NCI-H128 (cell line): Measurements from ENCODE around the gene SULT6B1.
A peak's percentile ranks its signal among the peaks of the same experiment; 100 is the strongest.
"Not testable (repeated sequence)": the region's sequence is repeated elsewhere in the genome, so short reads cannot be mapped to it uniquely, and the experiment has no call there.

Experiments
- DNase-seq: peaks from one replicate; lab custom pipeline; 2025; ENCODE audit not compliant: unreplicated experiment; lab: John Stamatoyannopoulos, UW

SULT6B1 gene

DNA sequence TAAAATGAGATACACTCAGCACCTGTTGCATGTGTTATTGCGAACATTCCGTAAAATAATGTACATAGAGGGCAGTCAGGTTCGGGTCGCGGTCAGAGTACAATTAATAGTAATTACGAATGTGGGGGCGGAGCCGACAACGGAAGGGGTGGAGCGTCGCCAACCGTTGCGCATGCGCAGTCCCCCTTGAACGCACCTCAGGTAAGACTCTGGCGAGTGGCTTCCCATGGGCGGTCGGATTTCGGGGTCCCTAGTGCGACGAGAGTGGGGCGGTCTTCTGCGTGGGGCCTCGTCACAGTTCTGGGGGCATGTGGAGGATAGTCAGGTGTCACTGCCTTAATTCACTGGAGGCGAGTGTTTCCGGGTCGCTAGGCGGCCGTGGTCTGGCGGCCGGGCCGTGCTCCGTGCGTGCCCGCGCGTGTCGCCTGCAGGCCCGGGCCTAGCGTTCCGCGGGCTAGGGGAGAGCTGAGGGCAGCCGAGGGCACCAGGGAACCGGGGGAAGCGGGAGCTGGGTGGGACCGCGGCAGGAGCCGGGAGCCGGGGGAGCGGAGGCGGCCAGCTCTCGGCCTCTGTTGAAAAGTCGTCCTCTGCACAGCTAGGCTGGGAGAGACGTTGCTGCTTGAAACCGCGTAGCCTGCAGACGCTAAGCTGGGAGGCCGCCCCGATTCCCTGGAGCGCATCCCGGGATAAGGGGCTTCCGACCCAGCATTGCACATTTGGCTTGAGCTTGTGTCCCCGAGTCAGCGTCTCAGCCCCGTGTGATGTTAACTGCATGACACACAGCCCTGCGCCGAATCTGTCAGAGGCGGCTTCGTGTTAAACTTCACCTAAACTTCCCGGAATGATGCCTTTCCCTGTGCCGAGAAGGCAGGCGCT, 8.1 kb upstream of the SULT6B1 start, which contains the start of gene CEBPZOS:
TSS of gene CEBPZOS (plus strand) at position 177 of the 876 bp plus-strand sequence. CDS start 3,209 bp downstream, outside the sequence.
- DNase-seq = peak; percentile 51

DNA sequence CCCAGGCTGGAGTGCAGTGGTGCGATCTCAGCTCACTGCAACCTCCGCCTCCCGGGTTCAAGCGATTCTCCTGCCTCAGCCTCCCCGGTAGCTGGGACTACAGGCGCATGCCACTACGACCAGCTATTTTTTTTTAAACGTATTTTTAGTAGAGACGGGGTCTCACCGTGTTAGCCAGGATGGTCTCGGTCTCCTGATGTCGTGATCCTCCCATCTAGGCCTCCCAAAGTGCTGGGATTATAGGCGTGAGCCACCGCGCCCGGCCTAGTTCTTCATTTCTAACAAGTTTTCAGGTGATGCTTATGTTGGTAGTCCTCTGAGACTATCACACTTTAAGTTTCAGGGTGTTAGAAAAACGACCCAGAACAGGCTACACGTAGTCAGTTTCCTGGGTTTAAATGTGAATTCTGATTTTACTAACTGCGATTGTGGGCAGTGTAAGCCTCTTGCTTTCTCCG, 7.4 kb upstream of the SULT6B1 start:
- DNase-seq = not testable (repeated sequence)

DNA sequence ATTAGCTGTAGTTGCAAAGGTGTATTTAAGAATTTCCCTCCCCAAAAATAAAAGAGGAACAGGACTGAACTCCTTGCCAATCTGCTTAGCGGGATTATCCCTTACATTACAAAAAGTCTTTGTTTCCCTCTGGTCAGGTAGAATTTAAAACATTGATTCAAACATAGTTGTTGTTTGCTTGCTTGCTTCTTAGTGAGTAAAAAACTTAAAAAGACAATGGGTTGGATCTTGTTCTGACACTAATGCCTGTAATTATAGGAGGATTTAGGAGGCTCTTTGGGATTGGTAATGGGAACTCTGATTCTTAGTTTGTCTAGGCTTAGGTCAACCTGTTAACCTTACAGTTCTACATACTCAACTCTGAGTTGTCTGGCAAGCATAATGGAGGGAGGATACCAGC, 4.1 kb upstream of the SULT6B1 start:
- no peak for DNase-seq

DNA sequence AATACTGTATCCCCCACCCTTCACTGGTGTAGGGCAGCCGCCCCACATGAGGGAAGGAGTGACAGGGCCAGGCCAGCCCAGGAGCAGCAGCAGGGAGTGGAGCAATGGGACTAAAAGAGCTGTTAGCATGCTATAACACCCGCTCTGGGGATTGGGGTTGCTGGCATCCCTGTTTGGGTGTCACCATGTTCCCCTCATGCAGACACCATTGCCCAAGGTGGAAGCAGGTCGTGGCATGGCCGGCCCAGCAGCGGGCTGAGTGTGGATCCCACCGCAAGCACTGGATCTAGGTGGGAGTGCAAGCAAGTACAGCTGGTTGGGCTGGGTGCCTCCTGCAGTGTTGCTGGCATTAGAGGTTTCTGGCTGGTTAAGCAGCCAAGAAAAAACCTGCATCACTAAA, 3.3 kb upstream of the SULT6B1 start:
- no peak for DNase-seq

DNA sequence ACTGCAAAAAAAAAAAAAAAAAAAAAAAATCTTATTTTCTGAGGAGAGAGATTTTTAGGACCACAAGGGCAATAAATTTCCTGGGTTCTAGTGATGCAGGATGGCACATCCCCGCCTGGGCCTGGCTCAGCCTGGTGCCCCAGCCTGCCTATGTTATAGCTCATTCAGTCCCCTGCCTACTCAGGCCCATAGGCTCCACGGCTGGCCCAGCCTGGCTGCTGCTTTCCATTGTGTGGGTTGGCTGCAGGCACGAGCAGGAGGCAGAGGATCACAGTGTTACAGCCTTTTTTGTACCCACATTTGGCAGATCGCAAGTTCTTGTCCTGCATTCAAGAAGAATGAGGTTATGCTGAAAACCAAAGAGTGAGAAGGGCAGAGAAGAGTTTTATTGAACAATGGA, 2.8 kb upstream of the SULT6B1 start:
- DNase-seq = no peak

DNA sequence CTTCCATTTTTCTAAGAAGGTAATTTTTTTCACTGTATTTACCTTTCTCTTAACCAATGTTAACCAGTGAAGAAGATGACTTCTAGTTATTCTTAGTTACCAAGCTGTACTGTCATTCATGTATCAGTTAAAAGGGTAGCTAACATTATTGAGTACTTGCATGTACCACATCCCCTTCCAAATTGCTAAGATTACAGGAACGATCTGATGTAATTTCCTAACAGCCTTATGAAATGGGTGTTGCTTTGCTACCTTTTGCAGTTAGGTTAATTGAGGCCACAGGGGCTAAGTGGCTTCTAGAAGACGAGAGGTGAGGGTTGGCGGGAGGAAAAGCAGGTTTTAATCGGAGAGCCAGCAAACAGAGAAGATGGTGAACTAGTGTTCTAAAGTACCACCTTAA, 1.8 kb upstream of the SULT6B1 start:
- no peak for DNase-seq

DNA sequence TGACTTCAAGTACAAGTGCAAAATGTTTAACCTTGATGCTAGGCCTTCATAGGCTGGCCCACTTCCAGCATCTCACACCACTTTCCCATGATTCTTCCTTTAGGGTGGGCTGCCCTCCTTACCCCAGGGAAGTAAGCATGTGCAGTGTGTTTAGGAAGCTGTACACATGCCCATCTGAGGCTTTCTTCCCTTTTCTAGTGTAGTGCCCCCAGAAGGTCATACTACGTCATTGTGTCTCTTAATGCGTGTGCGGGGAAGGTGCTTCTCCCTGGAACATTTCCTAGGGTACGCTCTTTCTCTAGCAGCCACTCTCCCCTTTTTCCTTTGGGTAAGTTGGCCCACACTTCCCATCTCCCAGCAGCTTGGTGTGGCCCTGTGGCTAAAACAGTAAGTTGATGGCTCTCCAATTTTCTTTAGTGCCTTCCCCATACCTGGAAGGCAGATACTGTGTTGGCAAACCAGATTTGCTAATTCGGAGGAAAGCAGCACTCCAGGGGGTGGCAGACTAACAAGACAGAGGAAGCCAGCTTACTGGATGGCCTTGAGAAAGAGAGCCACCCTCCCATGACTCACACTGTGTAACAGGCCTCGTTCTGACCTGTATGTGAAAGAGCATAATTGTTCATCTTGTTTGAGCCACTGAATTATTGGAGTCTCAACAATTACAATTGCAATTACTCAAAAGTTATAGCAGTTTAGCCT, 1.1 kb upstream of the SULT6B1 start:
- no peak for DNase-seq

GRCh38 chr2:37181726-37182684, 6.5 kb downstream of the SULT6B1 start:
- no peak for DNase-seq

- no peak for DNase-seq
These were observed 7.8 kb downstream of the SULT6B1 start for GRCh38 chr2:37180640-37181039.

GRCh38 chr2:37180006-37180639, 8.3 kb downstream of the SULT6B1 start:
- DNase-seq = no peak

DNA sequence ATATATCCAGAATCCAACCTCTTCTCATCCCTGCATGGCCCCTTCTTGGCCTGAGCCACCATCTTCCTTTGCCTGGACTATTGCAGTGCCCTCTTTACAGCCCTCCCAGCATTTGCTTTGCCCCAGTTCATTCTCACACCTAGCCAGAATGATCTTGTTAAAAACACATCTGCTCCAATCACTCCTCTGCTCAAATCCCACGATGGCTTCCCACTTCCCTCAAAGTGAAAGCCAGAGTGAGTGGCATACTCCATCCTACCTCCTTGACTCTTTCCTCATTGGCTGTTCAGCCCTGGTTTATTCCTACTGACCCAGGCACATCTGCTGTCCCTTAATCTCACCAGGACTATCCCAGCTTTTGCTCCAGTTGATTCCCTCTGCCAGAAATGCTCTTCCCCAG, 14.7 kb downstream of the SULT6B1 start:
- DNase-seq = no peak

GRCh38 chr2:37171624-37171950, 16.9 kb downstream of the SULT6B1 start:
- DNase-seq = no peak

DNA sequence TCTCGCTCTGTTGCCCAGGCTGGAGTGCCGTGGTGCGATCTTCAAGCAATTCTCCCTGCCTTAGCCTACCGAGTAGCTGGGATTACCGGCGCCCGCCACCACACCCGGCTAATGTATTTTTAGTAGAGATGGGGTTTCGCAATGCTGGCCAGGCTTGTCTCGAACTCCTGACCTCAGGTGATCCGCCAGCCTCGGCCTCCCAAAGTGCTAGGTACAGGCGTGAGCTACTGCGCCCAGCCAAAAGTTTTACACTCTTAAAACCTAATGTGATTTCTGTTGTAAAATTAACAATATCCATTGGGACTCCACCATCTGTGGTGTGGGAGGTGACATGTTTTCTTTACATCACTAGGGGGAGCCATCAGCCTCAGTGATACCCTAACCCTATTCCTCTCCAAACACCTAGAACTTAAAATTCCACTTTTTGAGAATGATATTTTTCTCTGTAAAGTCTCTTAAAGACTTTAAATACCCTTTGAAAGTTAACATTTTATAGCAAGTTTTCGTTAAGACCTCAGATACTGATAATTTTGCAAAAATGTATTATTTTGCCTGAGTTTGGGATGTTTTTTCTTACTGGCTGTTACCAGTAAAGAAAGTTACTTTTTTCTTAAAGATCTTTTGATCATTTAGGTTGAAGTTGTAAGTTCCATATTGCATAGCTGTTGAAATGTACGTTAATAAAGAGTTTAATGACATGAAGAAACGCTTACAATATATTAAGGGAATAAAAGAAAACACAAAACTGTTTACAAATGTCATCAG, 20.1 kb downstream of the SULT6B1 start:
- DNase-seq = no peak

GRCh38 chr2:37167636-37168180, 20.8 kb downstream of the SULT6B1 start:
- DNase-seq = no peak

GRCh38 chr2:37164757-37165156, 23.7 kb downstream of the SULT6B1 start:
- no peak for DNase-seq

DNA sequence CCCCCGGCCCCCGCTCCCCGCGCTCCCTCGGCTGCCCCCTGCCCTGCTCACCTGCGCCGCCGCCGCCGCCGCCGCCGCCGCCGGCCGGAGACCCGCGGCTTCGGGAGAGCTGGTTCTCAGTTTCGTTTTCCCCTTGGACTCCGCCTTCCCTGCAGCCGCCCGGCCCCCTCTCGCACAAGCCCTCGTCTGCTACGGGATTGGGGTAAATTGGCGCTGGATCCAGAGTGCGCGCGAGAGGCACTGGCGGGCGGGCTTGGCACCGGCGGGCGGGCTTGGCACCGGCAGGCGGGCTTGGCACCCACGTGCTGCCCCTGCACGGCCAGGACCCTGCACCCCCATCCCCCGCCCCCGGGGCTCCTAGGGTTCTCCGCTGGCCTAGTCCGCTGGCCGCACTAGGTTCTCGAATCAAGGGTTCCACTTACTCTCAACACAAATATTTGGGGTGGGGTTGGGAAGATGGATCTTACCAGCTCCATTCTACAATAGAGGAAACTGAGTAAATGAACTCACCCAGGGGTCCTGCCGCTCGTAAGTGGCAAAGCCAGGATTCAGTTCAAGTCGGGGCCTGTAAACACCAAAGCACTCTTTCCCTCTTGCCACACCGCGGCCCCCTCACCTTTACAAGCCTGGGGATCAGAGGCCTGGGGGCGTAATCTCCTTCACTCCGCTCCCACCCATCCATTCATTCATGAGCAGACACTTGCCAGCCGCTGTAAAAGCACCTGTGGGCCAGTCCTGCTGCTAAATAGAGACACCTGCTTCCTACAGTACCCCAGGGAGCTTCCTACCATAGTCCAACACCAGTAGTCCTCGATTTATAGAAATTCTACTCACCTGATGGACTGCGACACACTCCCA, 31.4 kb downstream of the SULT6B1 start, which contains the start of gene EIF2AK2:
TSS of gene EIF2AK2 (minus strand) at position 124 of the 858 bp plus-strand sequence. CDS start 9,174 bp downstream, outside the sequence.
- DNase-seq = peak; percentile 55

DNA sequence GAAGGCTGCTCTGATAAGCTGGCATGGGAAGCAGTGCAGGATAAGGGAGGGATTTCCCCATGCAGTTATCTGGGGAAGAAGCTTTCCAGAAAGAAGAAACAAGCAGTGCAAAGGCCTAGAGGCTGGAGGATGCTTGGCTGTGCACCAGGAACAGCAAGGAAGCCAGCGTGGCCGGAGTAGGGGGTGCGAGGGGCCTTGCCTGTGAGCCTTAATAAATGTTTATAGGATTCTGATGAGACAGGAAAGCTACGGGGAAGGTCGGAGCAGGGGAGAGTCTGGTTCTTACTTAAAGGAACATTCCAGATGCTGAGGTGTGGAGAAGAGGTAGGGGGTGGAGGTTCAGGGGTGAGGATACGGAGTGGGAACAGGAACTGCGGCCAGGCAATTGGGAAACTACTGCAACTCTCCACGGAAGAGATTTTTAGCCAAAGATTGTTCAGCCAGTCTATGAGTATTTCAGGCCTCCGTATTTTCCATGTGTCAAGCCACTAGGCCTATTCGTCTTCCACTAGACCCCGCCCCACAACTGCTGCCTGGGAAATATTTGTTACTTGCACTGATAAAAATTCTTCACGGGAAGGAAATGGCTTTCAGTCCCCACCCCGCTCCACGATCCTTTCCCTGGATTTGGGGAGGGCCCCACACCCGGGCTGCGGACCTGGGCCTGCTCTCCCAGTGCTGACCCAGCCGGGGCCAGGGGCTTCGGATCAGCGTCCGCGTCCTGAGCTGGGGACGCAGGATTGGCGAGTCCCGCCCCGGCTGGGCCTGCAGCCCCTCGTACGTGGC, 32.2 kb downstream of the SULT6B1 start:
- no peak for DNase-seq

DNA sequence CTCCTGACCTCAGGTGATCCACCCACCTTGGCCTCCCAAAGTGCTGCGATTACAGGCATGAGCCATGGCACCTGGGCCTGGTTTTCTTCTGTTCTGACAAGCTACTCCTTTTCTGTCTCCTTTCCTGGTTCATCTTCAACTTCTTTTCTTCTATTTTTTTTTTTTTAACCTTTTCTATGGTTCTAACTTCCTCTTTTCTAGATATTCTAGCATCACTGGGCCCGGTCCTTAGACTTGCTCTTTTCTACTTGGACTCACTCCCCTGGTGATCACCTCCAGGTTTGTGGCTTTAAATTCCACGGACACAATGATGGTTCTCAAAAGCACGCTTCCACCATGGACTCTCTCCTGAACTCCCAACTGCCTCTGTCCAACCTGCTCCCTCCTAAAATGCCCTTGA, 33.7 kb downstream of the SULT6B1 start:
- DNase-seq = no peak
